ENCODE results near the gene SAA2.

- no peak for TF ChIP-seq EZH2 (IDR thresholded peaks at IDR 0.05; ENCODE audit: borderline replicate concordance, low read depth, low read length, severe bottlenecking)
- TF ChIP-seq, protein P1, sequence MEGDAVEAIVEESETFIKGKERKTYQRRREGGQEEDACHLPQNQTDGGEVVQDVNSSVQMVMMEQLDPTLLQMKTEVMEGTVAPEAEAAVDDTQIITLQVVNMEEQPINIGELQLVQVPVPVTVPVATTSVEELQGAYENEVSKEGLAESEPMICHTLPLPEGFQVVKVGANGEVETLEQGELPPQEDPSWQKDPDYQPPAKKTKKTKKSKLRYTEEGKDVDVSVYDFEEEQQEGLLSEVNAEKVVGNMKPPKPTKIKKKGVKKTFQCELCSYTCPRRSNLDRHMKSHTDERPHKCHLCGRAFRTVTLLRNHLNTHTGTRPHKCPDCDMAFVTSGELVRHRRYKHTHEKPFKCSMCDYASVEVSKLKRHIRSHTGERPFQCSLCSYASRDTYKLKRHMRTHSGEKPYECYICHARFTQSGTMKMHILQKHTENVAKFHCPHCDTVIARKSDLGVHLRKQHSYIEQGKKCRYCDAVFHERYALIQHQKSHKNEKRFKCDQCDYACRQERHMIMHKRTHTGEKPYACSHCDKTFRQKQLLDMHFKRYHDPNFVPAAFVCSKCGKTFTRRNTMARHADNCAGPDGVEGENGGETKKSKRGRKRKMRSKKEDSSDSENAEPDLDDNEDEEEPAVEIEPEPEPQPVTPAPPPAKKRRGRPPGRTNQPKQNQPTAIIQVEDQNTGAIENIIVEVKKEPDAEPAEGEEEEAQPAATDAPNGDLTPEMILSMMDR (IDR thresholded peaks at IDR 0.05; ENCODE audit: borderline replicate concordance, extremely low read depth, low read length, poor library complexity, severe bottlenecking), result no peak
Observed at GRCh38 chr11:18196532-18196931, 51.9 kb downstream of the SAA2 start.

Data from DND-41 (cell line).